Measurements from ENCODE around the gene ANKRD26. TPM values are rescaled to one million over a fixed set of nuclear protein-coding genes. Genes with fewer than 3 reads are reported as not detected.

Gene ANKRD26
- total and polyA plus RNA-seq, 2 donors (not counting 1 experiment from before 2014, with no cell fraction given) = 0.67 to 10.5 TPM

DNA sequence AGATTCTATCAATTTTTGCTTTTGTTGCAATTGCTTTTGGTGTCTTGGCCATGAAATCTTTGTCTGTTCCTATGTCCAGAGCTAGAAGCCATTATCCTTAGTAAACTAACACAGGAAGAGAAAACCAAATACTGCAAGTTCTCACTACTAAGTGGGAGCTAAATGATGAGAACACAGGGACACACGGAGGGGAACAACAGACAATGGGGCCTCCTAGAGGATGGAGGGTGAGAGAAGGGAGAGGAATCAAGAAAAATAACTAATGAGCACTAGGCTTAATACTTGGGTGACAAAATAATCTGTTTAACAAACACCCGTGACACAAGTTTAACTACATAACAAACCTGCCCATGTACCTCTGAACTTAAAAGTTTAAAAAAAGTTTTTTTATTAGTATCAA, 78.2 kb downstream of the ANKRD26 start:
- no peak overlapping the region for H3K27ac ChIP-seq (ENCODE audit: low read length in 2 of 2)
- H2AFZ ChIP-seq (ENCODE audit: insufficient read depth, low read depth, low read length, poor library complexity, severe bottlenecking) = no peak overlapping the region
- Mint-ChIP-seq H3K9me3 (ENCODE audit: insufficient read depth) (no peaks in the 10 kb centered on the region), H3K4me1 (no peaks in the 10 kb centered on the region), H3K4me3 (no peak overlapping the region), H3K27me3 (no peaks in the 10 kb centered on the region), H3K27ac (no peak overlapping the region)
- no peak overlapping the region for H3K4me2 ChIP-seq (replicated peaks; ENCODE audit: low read depth, low read length, poor library complexity, severe bottlenecking)
- peaks cover 0 to 8% of the 10 kb centered on the region in 2 experiments for H3K36me3 ChIP-seq (replicated peaks in 1 of 2; ENCODE audit: control extremely low read depth in 1 of 2, control insufficient read depth in 1 of 2, extremely low read depth in 1 of 2, insufficient read depth in 2 of 2, low read length in 1 of 2)
- no peak for TF ChIP-seq EZH2 (IDR thresholded peaks at IDR 0.05; ENCODE audit: borderline replicate concordance, insufficient read depth, low read depth, low read length, poor library complexity, severe bottlenecking)
- TF ChIP-seq, protein P1, sequence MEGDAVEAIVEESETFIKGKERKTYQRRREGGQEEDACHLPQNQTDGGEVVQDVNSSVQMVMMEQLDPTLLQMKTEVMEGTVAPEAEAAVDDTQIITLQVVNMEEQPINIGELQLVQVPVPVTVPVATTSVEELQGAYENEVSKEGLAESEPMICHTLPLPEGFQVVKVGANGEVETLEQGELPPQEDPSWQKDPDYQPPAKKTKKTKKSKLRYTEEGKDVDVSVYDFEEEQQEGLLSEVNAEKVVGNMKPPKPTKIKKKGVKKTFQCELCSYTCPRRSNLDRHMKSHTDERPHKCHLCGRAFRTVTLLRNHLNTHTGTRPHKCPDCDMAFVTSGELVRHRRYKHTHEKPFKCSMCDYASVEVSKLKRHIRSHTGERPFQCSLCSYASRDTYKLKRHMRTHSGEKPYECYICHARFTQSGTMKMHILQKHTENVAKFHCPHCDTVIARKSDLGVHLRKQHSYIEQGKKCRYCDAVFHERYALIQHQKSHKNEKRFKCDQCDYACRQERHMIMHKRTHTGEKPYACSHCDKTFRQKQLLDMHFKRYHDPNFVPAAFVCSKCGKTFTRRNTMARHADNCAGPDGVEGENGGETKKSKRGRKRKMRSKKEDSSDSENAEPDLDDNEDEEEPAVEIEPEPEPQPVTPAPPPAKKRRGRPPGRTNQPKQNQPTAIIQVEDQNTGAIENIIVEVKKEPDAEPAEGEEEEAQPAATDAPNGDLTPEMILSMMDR (IDR thresholded peaks at IDR 0.05) = no peak
- DNase-seq = no peak
- H3K4me3 ChIP-seq (ENCODE audit: control extremely low read depth in 1 of 5, extremely low read depth in 1 of 5, insufficient read depth in 1 of 5, low read depth in 2 of 5, low read length in 4 of 5) = no peak overlapping the region
- no CpG with 5 or more reads among the region's 2 CpGs for WGBS (ENCODE audit: insufficient coverage)
- no peaks in the 10 kb centered on the region for H3K4me1 ChIP-seq (ENCODE audit: control insufficient read depth in 2 of 2, insufficient read depth in 2 of 2, low read length in 2 of 2)
- no peak for ATAC-seq (ENCODE audit: low read depth)
- CTCF ChIA-PET = no interaction called here
- POLR2A ChIA-PET = no interaction called here
- no peaks in the 10 kb centered on the region for H4K20me1 ChIP-seq (ENCODE audit: control insufficient read depth, insufficient read depth, low read length, poor library complexity, severe bottlenecking)
- H3K9me3 ChIP-seq (ENCODE audit: control extremely low read depth in 1 of 3, control insufficient read depth in 2 of 3, insufficient read depth in 1 of 3, low read length in 2 of 3) = no peaks in the 10 kb centered on the region
- no peaks in the 10 kb centered on the region for H3K79me2 ChIP-seq (ENCODE audit: control insufficient read depth, insufficient read depth, low read length)
- H3K9ac ChIP-seq (ENCODE audit: low read length) = no peak overlapping the region
- intact Hi-C loops (cut with micrococcal nuclease) = no loop called here
- no peaks in the 10 kb centered on the region for H3K27me3 ChIP-seq (replicated peaks in 1 of 4; ENCODE audit: control extremely low read depth in 1 of 4, control insufficient read depth in 3 of 4, insufficient read depth in 4 of 4, low read length in 3 of 4)

DNA sequence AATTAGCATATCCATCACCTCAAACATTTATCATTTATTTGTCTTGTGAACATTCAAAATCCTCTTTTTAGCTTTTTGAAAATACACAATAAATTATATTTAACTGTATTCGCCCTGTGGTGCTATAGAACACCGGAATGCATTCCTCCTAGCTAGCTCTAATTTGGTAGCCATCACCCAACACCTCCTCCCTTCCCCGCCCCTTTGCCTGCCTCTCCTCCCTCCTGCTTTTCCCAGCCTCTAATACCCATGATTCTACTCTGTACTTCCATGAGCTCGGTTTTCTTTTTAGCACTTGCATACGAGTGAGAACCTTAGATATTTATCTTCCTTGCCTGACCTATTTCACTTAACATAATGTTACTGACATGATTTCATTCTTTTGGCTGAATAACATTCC, 80.1 kb downstream of the ANKRD26 start:
- H3K9me3 Mint-ChIP-seq (ENCODE audit: insufficient read depth) = no peaks in the 10 kb centered on the region
- WGBS (ENCODE audit: insufficient coverage) = 93% methylated on average over 5 of the region's 5 CpGs
- Histone ChIP-seq H4K20me1 (ENCODE audit: control insufficient read depth, insufficient read depth, low read length, poor library complexity, severe bottlenecking) (no peaks in the 10 kb centered on the region), H2AFZ (ENCODE audit: insufficient read depth, low read depth, low read length, poor library complexity, severe bottlenecking) (no peak overlapping the region), H3K36me3 (replicated peaks in 1 of 2; ENCODE audit: control extremely low read depth in 1 of 2, control insufficient read depth in 1 of 2, extremely low read depth in 1 of 2, insufficient read depth in 2 of 2, low read length in 1 of 2) (peaks cover 0 to 8% of the 10 kb centered on the region in 2 experiments), H3K27me3 (replicated peaks in 1 of 4; ENCODE audit: control extremely low read depth in 1 of 4, control insufficient read depth in 3 of 4, insufficient read depth in 4 of 4, low read length in 3 of 4) (no peaks in the 10 kb centered on the region), H3K4me1 (ENCODE audit: control insufficient read depth in 2 of 2, insufficient read depth in 2 of 2, low read length in 2 of 2) (no peaks in the 10 kb centered on the region), H3K27ac (ENCODE audit: low read length in 2 of 2) (no peak overlapping the region), H3K4me2 (replicated peaks; ENCODE audit: low read depth, low read length, poor library complexity, severe bottlenecking) (no peak overlapping the region), H3K9me3 (ENCODE audit: control extremely low read depth in 1 of 3, control insufficient read depth in 2 of 3, insufficient read depth in 1 of 3, low read length in 2 of 3) (no peaks in the 10 kb centered on the region), H3K4me3 (ENCODE audit: control extremely low read depth in 1 of 5, extremely low read depth in 1 of 5, insufficient read depth in 1 of 5, low read depth in 2 of 5, low read length in 4 of 5) (no peak overlapping the region), H3K79me2 (ENCODE audit: control insufficient read depth, insufficient read depth, low read length) (no peaks in the 10 kb centered on the region), H3K9ac (ENCODE audit: low read length) (no peak overlapping the region)
- no peak for ATAC-seq (ENCODE audit: low read depth)
- DNase-seq = no peak
- ChIA-PET CTCF (no interaction called here), POLR2A (no interaction called here)
- H3K4me1 Mint-ChIP-seq = no peaks in the 10 kb centered on the region
- H3K4me3 Mint-ChIP-seq = no peak overlapping the region
- TF ChIP-seq, protein P1 (IDR thresholded peaks at IDR 0.05) = no peak
- TF ChIP-seq EZH2 (IDR thresholded peaks at IDR 0.05; ENCODE audit: borderline replicate concordance, insufficient read depth, low read depth, low read length, poor library complexity, severe bottlenecking) = no peak
- H3K27me3 Mint-ChIP-seq = no peaks in the 10 kb centered on the region
- no peak overlapping the region for H3K27ac Mint-ChIP-seq
- intact Hi-C loops (cut with micrococcal nuclease) = no loop called here

Data from B cell (primary cell).